Astrocyte (in vitro differentiated cells and primary cell): Measurements from ENCODE around the gene SLC1A7. TPM values are rescaled to one million over a fixed set of nuclear protein-coding genes. Genes with fewer than 3 reads are reported as not detected.
A peak's percentile ranks its signal among the peaks of the same experiment; 100 is the strongest.

Experiments used
- DNase-seq: peaks from one replicate; pipeline ENCODE4 v3.0.0-alpha.2; 2010; ENCODE audit warnings: low read depth
- FAIRE-seq: peaks from 2 replicates; lab custom pipeline; 2011; peaks lifted over from hg19 to GRCh38; lab: Jason Lieb, UNC
- H2AFZ ChIP-seq: 2 replicates; pipeline ENCODE4 v1.6.0; 2012; ENCODE audit warnings: low read depth, low read length, inconsistent platforms
- H3K27ac ChIP-seq: 2 replicates; pipeline ENCODE4 v1.5.1; 2011; ENCODE audit warnings: low read depth, low read length, inconsistent platforms
- H3K27me3 ChIP-seq: 2 replicates; pipeline ENCODE4 v1.6.0; 2011; ENCODE audit warnings: low read length, inconsistent platforms; ENCODE audit not compliant: insufficient read depth
- H3K36me3 ChIP-seq: 2 replicates; pipeline ENCODE4 v1.5.1; 2011; ENCODE audit warnings: low read length, inconsistent platforms; ENCODE audit not compliant: insufficient read depth
- H3K4me1 ChIP-seq: 2 replicates; pipeline ENCODE4 v1.5.1; 2011; ENCODE audit warnings: low read length, inconsistent platforms; ENCODE audit not compliant: insufficient read depth
- H3K4me2 ChIP-seq: 2 replicates; pipeline ENCODE4 v1.6.0; 2012; ENCODE audit warnings: low read length, inconsistent platforms
- H3K4me3 ChIP-seq: 2 replicates; pipeline ENCODE4 v1.5.1; 2011; ENCODE audit warnings: low read depth, mild to moderate bottlenecking, low read length, inconsistent platforms; ENCODE audit not compliant: insufficient read depth
- H3K79me2 ChIP-seq: 2 replicates; pipeline ENCODE4 v1.6.0; 2012; ENCODE audit warnings: mild to moderate bottlenecking, low read length, inconsistent platforms; ENCODE audit not compliant: insufficient read depth
- H3K9ac ChIP-seq: 2 replicates; pipeline ENCODE4 v1.6.0; 2012; ENCODE audit warnings: mild to moderate bottlenecking, low read length, inconsistent platforms
- H3K9me3 ChIP-seq: 2 replicates; pipeline ENCODE4 v1.5.1; 2012; ENCODE audit warnings: low read depth, mild to moderate bottlenecking, low read length, inconsistent platforms; ENCODE audit not compliant: insufficient read depth
- H4K20me1 ChIP-seq: 2 replicates; pipeline ENCODE4 v1.6.0; 2012; ENCODE audit warnings: low read length, inconsistent platforms; ENCODE audit not compliant: insufficient read depth
- H3K27ac Mint-ChIP-seq: one replicate; pipeline ENCODE4 v1.8.0; 2021; ENCODE audit warnings: mild to moderate bottlenecking, mixed read lengths; ENCODE audit not compliant: unreplicated experiment
- H3K27me3 Mint-ChIP-seq: one replicate; pipeline ENCODE4 v1.8.0; 2021; ENCODE audit warnings: low read depth, mixed read lengths; ENCODE audit not compliant: unreplicated experiment
- H3K36me3 Mint-ChIP-seq: one replicate; pipeline ENCODE4 v1.8.0; 2021; ENCODE audit warnings: low read depth, mixed read lengths; ENCODE audit not compliant: unreplicated experiment
- H3K4me1 Mint-ChIP-seq: one replicate; pipeline ENCODE4 v1.8.0; 2021; ENCODE audit warnings: low read depth, mixed read lengths; ENCODE audit not compliant: unreplicated experiment
- H3K4me3 Mint-ChIP-seq: one replicate; pipeline ENCODE4 v1.8.0; 2021; ENCODE audit warnings: mild to moderate bottlenecking, moderate library complexity, mixed read lengths; ENCODE audit not compliant: unreplicated experiment
- H3K9me3 Mint-ChIP-seq: one replicate; pipeline ENCODE4 v1.8.0; 2021; ENCODE audit warnings: mild to moderate bottlenecking, mixed read lengths; ENCODE audit not compliant: unreplicated experiment
- EZH2 ChIP-seq: IDR thresholded peaks from 2 replicates; pipeline ENCODE4 v1.6.1; 2012; ENCODE audit warnings: mild to moderate bottlenecking, low read length, inconsistent platforms; ENCODE audit not compliant: insufficient read depth
- total RNA-seq: library from RNA; stranded (reverse); gene quantifications from 2 replicates; pipeline ENCODE4 v1.2.1, GENCODE V29; 2021
- TF ChIP-seq, protein P1 (sequence below): IDR thresholded peaks from 2 replicates; pipeline ENCODE4 v1.5.1; 2011; ENCODE audit warnings: low read depth, mild to moderate bottlenecking, inconsistent platforms, low read length, moderate library complexity; ENCODE audit not compliant: insufficient read depth

SLC1A7 gene
- total RNA-seq, 1 donor from 2014 or later, result not detected

- no peak overlapping the region for H3K4me3 ChIP-seq
- no peak overlapping the region for H3K4me3 Mint-ChIP-seq
- H2AFZ ChIP-seq, result no peak overlapping the region
- H3K27ac Mint-ChIP-seq, result no peak overlapping the region
- peaks cover 21% of the 10 kb centered on the region for H3K27me3 Mint-ChIP-seq
- peaks cover 30% of the 10 kb centered on the region for H3K4me1 ChIP-seq
- H3K79me2 ChIP-seq, result no peaks in the 10 kb centered on the region
- H3K27me3 ChIP-seq, result no peaks in the 10 kb centered on the region
- DNase-seq, result no peak
- no peak overlapping the region for H3K27ac ChIP-seq
- TF ChIP-seq, protein P1, sequence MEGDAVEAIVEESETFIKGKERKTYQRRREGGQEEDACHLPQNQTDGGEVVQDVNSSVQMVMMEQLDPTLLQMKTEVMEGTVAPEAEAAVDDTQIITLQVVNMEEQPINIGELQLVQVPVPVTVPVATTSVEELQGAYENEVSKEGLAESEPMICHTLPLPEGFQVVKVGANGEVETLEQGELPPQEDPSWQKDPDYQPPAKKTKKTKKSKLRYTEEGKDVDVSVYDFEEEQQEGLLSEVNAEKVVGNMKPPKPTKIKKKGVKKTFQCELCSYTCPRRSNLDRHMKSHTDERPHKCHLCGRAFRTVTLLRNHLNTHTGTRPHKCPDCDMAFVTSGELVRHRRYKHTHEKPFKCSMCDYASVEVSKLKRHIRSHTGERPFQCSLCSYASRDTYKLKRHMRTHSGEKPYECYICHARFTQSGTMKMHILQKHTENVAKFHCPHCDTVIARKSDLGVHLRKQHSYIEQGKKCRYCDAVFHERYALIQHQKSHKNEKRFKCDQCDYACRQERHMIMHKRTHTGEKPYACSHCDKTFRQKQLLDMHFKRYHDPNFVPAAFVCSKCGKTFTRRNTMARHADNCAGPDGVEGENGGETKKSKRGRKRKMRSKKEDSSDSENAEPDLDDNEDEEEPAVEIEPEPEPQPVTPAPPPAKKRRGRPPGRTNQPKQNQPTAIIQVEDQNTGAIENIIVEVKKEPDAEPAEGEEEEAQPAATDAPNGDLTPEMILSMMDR, result no peak
- no peak for TF ChIP-seq EZH2
- FAIRE-seq, result no peak
- H3K36me3 Mint-ChIP-seq, result no peaks in the 10 kb centered on the region
- no peaks in the 10 kb centered on the region for H3K9me3 Mint-ChIP-seq
- H3K9me3 ChIP-seq, result no peaks in the 10 kb centered on the region
- H3K36me3 ChIP-seq, result no peaks in the 10 kb centered on the region
- H3K4me1 Mint-ChIP-seq, result peaks cover 20% of the 10 kb centered on the region
- H3K9ac ChIP-seq, result no peak overlapping the region
- H3K4me2 ChIP-seq, result no peak overlapping the region
- no peaks in the 10 kb centered on the region for H4K20me1 ChIP-seq
These were observed 1.8 kb upstream of the SLC1A7 start for GRCh38 chr1:53144201-53144600.

DNA sequence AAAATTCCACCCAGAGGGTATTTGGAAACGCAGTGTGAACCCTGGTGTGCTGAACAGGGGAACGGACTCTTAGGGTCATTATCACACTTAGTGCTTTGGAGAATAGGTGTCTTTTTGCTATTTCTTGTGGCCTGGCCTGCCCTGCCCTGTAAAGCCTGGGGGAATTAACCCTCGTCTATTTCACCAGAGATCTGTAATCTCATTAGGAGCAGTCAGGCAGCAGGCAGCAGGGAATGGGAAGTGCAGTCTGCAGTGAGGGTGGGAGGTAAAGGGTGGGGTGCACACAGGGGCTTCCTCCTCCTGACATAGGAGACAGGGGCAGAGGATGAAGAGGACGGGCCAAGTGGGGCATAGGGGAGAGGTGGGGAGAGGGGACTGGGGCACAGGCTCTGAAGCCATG, 1.1 kb upstream of the SLC1A7 start:
- no peaks in the 10 kb centered on the region for H4K20me1 ChIP-seq
- no peak overlapping the region for H2AFZ ChIP-seq
- no peaks in the 10 kb centered on the region for H3K9me3 ChIP-seq
- H3K36me3 Mint-ChIP-seq, result no peaks in the 10 kb centered on the region
- H3K27me3 ChIP-seq, result no peaks in the 10 kb centered on the region
- H3K27ac Mint-ChIP-seq, result no peak overlapping the region
- H3K4me3 Mint-ChIP-seq, result no peak overlapping the region
- DNase-seq, result no peak
- H3K4me3 ChIP-seq, result no peak overlapping the region
- H3K27ac ChIP-seq, result no peak overlapping the region
- H3K36me3 ChIP-seq, result no peaks in the 10 kb centered on the region
- H3K4me2 ChIP-seq, result no peak overlapping the region
- peaks cover 21% of the 10 kb centered on the region for H3K27me3 Mint-ChIP-seq
- TF ChIP-seq, protein P1, result no peak
- TF ChIP-seq EZH2, result no peak
- H3K9me3 Mint-ChIP-seq, result peaks cover 2% of the 10 kb centered on the region
- H3K9ac ChIP-seq, result no peak overlapping the region
- H3K4me1 Mint-ChIP-seq, result peaks cover 20% of the 10 kb centered on the region
- FAIRE-seq, result no peak
- H3K4me1 ChIP-seq, result peaks cover 30% of the 10 kb centered on the region
- H3K79me2 ChIP-seq, result no peaks in the 10 kb centered on the region

GRCh38 chr1:53141487-53142055, 867 bp downstream of the SLC1A7 start:
- peaks cover 13% of the 10 kb centered on the region for H3K4me1 ChIP-seq
- TF ChIP-seq, protein P1, result no peak
- TF ChIP-seq EZH2, result no peak
- no peaks in the 10 kb centered on the region for H3K79me2 ChIP-seq
- Mint-ChIP-seq H3K4me1 (peaks cover 20% of the 10 kb centered on the region), H3K4me3 (no peak overlapping the region), H3K36me3 (no peaks in the 10 kb centered on the region), H3K27me3 (peaks cover 21% of the 10 kb centered on the region), H3K27ac (peak overlapping the region; percentile 48), H3K9me3 (peaks cover 4% of the 10 kb centered on the region)
- H3K4me3 ChIP-seq, result no peak overlapping the region
- H3K27ac ChIP-seq, result no peak overlapping the region
- no peaks in the 10 kb centered on the region for H3K36me3 ChIP-seq
- H2AFZ ChIP-seq, result no peak overlapping the region
- no peaks in the 10 kb centered on the region for H4K20me1 ChIP-seq
- H3K27me3 ChIP-seq, result no peaks in the 10 kb centered on the region
- H3K9me3 ChIP-seq, result no peaks in the 10 kb centered on the region
- H3K9ac ChIP-seq, result no peak overlapping the region
- FAIRE-seq (no peak), DNase-seq (no peak)
- H3K4me2 ChIP-seq, result no peak overlapping the region
